SK-N-SH treated with all-trans-retinoic acid at 6 μM for 48 hours (cell line): ENCODE data around the gene ABCC4.

Experiments used
- OSR1 ChIP-seq: fragments of 250-450 bp; sonication (Bioruptor Pico); IDR thresholded peaks from 2 replicates; pipeline ENCODE4 v1.8.0; 2022; ENCODE audit warnings: moderate library complexity, mild to moderate bottlenecking, inconsistent platforms
- PPARA ChIP-seq: fragments of 250-450 bp; sonication (Bioruptor Pico); IDR thresholded peaks from 2 replicates; pipeline ENCODE4 v1.5.0; 2020; ENCODE audit warnings: mild to moderate bottlenecking, borderline replicate concordance
- ZFP3 ChIP-seq: fragments of 250-450 bp; sonication (Bioruptor Pico); IDR thresholded peaks from 2 replicates; pipeline ENCODE4 v1.5.0; 2020; ENCODE audit warnings: mild to moderate bottlenecking, moderate library complexity

DNA sequence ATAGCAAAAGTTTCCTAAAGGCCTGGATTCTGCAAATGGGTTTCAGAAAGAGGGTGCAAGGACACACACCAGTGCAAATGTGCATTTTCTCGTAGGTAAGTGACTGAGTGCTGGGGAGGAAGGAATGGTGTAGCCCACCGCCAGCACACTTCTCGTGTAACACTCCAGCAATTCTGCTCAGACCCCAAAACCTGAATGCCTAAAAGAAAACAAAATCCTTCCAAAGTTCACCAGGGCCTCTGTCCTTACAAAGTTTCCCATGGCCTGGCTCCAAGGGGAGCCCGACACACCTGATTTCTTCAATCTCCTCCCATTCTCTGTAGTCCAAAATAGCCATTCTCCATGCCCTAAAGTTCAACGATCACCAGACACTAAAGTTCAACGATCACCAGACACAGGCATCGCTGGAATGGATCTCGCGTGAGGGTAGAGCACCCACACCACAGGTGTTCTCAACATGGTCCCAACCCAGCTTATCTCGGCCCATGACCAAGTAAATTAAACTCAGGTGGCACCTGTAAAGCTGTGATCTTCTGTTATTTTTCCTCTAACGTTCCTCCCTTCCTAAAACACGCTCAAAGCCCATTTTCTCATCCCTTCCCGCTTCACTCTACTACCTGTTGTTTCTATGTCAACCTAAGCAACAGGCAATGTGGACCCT is 46.0 kb downstream of the ABCC4 start:
- TF ChIP-seq OSR1 (CRISPR knock-in tag) (no peak), PPARA (CRISPR knock-in tag) (no peak), ZFP3 (CRISPR knock-in tag) (no peak)
